Mucosa of descending colon (tissue), 3 donors: ENCODE measurements around the gene NOP53. TPM values are rescaled to one million over a fixed set of nuclear protein-coding genes. Genes with fewer than 3 reads are reported as not detected.
"Not testable (repeated sequence)": the region's sequence is repeated elsewhere in the genome, so short reads cannot be mapped to it uniquely, and the experiment has no call there.

Source experiments
- ATAC-seq: fragments of 200-7000 bp; cut with Tn5 transposase; one replicate; pipeline ENCODE4 v1.9.1; 2020; ENCODE audit warnings: mild to moderate bottlenecking, moderate library complexity
- DNase-seq, 3 donors: peaks; one replicate each; pipeline ENCODE4 v3.0.0-alpha.2; 2020
- H3K36me3 ChIP-seq: fragments of 200-600 bp; one replicate; pipeline ENCODE4 v1.8.0; 2021; ENCODE audit warnings: low read depth, mild to moderate bottlenecking
- H3K4me1 ChIP-seq: fragments of 200-600 bp; one replicate; pipeline ENCODE4 v1.8.0; 2021; ENCODE audit warnings: low read depth, mild to moderate bottlenecking
- H3K4me3 ChIP-seq: fragments of 200-600 bp; one replicate; pipeline ENCODE4 v1.8.0; 2021; ENCODE audit warnings: mild to moderate bottlenecking
- H3K9me3 ChIP-seq: fragments of 200-600 bp; one replicate; pipeline ENCODE4 v1.8.0; 2021; ENCODE audit warnings: mild to moderate bottlenecking
- intact Hi-C, 2 donors: fragments of 100-400 bp; cut with DNase I in 1 of 2; cut with micrococcal nuclease in 1 of 2; formaldehyde crosslinking; loops; one replicate each; pipeline versions ENCODE4 v1.11.0 to v1.11.1; 2022; cut with DNase I, micrococcal nuclease
- total RNA-seq, 3 donors: library from RNA; stranded (reverse); fragmentation: NEBNext Ultra II Directional in 2 of 3; extraction: Animal tissue kit (Norgen Biotek cat#: 25700) in 2 of 3; gene quantifications; one replicate each; pipeline versions ENCODE4 v1.2.1 to v1.2.4, GENCODE V29; 2021 to 2023
- TF ChIP-seq, protein P1 (sequence below): fragments of 200-600 bp; IDR thresholded peaks from one replicate; pipeline ENCODE4 v1.8.0; 2022; ENCODE audit warnings: antibody characterized with exemption, mild to moderate bottlenecking
- donor health status: DM: no; HTN: no; CAD: no; lungs with moderate emphysema.
- donor health status: DM: no; HTN: no; CAD: no.
- donor health status: DM: no; HTN: yes; CAD: no.

Gene NOP53
- total RNA-seq, 3 donors from 2014 or later: 237 to 391 (median 284) TPM

DNA sequence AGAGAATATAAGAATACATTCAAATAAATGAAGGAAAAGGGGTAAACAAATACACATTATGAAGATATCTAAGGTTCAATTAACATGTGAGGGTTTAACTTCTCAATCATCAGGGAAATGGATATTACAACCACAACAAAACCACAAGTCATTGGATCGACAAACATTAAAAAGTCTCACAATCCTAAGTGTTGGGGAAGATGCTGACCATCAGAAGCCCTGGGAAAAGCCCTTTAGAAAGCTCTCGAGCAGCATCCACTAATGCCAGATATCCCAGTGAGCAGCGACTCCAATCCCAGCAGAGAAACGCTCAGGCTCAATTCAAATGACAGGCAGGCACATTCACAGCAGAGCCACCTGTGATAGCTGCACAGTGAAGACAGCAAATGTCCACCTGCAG lies 55.9 kb downstream of the NOP53 start:
- TF ChIP-seq, protein P1, sequence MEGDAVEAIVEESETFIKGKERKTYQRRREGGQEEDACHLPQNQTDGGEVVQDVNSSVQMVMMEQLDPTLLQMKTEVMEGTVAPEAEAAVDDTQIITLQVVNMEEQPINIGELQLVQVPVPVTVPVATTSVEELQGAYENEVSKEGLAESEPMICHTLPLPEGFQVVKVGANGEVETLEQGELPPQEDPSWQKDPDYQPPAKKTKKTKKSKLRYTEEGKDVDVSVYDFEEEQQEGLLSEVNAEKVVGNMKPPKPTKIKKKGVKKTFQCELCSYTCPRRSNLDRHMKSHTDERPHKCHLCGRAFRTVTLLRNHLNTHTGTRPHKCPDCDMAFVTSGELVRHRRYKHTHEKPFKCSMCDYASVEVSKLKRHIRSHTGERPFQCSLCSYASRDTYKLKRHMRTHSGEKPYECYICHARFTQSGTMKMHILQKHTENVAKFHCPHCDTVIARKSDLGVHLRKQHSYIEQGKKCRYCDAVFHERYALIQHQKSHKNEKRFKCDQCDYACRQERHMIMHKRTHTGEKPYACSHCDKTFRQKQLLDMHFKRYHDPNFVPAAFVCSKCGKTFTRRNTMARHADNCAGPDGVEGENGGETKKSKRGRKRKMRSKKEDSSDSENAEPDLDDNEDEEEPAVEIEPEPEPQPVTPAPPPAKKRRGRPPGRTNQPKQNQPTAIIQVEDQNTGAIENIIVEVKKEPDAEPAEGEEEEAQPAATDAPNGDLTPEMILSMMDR: no peak
- H3K9me3 ChIP-seq: no peaks in the 10 kb centered on the region
- no peaks in the 10 kb centered on the region for H3K36me3 ChIP-seq
- ATAC-seq (no peak), DNase-seq (no peak)
- H3K4me3 ChIP-seq: no peak overlapping the region
- intact Hi-C loops: no loop called here
- H3K4me1 ChIP-seq: no peaks in the 10 kb centered on the region

- DNase-seq (no peak), ATAC-seq (no peak)
- Histone ChIP-seq H3K9me3 (no peaks in the 10 kb centered on the region), H3K4me1 (no peaks in the 10 kb centered on the region), H3K4me3 (no peak overlapping the region), H3K36me3 (no peaks in the 10 kb centered on the region)
- TF ChIP-seq, protein P1: no peak
- intact Hi-C loops: no loop called here
These were observed 57.2 kb downstream of the NOP53 start for GRCh38 chr19:47802521-47803043.

DNA sequence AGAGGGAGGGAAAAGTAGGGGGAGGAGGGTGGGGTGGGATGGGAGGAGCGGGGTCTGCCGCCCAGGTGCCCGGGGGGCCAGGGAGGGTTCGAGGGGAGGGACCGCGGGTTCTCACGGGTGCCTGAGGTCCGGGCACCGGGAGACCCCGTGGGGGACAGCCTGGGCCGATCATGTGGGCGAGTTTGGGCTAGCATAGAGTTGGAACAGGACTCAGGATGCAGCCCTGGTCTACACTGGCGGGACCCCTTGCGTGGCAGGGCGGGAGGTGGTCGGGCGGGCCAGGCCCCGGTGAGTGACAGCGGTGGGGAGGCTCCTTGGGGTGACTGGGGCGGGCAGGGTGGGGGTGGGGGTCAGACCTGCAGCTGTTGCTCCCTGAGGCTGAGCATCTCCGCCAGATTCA lies 57.8 kb downstream of the NOP53 start:
- DNase-seq, ATAC-seq, H3K9me3 ChIP-seq, H3K4me1 ChIP-seq, H3K4me3 ChIP-seq, H3K36me3 ChIP-seq, intact Hi-C loops: not testable (repeated sequence)

- H3K4me1 ChIP-seq, intact Hi-C loops, ATAC-seq, DNase-seq, H3K4me3 ChIP-seq, H3K9me3 ChIP-seq, H3K36me3 ChIP-seq: not testable (repeated sequence)
These were observed 58.3 kb downstream of the NOP53 start for GRCh38 chr19:47803671-47804070.

- H3K4me3 ChIP-seq, DNase-seq, H3K9me3 ChIP-seq, intact Hi-C loops, H3K36me3 ChIP-seq, H3K4me1 ChIP-seq, ATAC-seq: not testable (repeated sequence)
These were observed 59.1 kb downstream of the NOP53 start, which contains the start of gene TPRX1 for GRCh38 chr19:47804451-47804850. Gene TPRX1 (minus strand): TSS chr19:47804551. CDS start chr19:47804539, 12 bp downstream.

DNA sequence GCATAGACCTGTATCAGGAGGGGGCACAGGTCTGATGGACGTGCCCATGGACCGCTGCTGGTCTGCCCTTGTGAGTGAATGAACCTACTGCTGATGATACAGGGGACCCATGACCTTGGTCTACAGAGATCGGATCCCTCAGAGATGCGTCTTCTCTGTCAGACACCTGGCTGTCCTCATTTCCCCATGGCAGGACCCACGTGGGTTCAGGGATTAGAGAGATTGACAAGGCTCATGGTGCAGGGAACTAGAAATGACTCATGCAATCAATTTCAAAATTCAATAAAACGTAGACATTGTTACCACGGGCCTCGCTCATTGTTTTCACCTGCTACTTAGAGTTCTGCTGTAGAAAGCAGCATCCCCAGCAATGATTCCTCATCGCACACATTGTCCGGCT lies 60.0 kb downstream of the NOP53 start:
- ATAC-seq (no peak), DNase-seq (no peak)

DNA sequence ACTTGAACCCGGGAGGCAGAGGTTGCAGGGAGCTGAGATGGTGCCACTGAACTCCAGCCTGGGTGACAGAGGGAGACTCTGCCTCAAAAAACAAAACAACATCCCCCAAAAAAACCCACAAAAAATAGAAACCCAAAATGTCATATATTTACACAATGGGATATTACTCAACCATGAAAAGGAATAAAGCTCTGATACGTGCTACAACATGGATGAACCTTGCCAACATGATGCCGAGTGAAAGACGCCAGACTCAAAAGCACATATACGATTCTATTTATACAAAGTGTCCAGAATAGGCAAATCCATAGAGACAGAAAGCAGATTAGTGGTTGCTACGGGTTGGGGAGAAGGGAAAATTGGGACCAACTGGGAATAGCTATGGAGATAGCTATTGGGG lies 61.1 kb downstream of the NOP53 start:
- Histone ChIP-seq H3K4me1 (no peaks in the 10 kb centered on the region), H3K36me3 (no peaks in the 10 kb centered on the region), H3K4me3 (no peak overlapping the region), H3K9me3 (no peaks in the 10 kb centered on the region)
- DNase-seq (no peak), ATAC-seq (no peak)
- intact Hi-C loops: no loop called here
- TF ChIP-seq, protein P1: no peak

More for the DNA sequence above, 60.0 kb downstream of the NOP53 start:
- TF ChIP-seq, protein P1: no peak
- Histone ChIP-seq H3K36me3 (no peaks in the 10 kb centered on the region), H3K9me3 (no peaks in the 10 kb centered on the region), H3K4me1 (no peaks in the 10 kb centered on the region), H3K4me3 (no peak overlapping the region)
- intact Hi-C loops: no loop called here

Other genes with a start within 250 kb of the NOP53 start
- 100 to 1,000 TPM; 109 to 145 (median 124) TPM for gene NAPA, start 230.5 kb upstream of the NOP53 start, total RNA-seq
- under 1 TPM in 1 of 3 donors, not detected in 2; 0.22 TPM for gene ZNF541, start 172.4 kb upstream of the NOP53 start, total RNA-seq
- gene BICRA, start 136.4 kb upstream of the NOP53 start, total RNA-seq: 10 to 100 TPM; 18.1 to 19.7 (median 18.5) TPM
- gene EHD2, start 32.1 kb upstream of the NOP53 start, total RNA-seq: 100 to 1,000 TPM in 1 of 3 donors, 10 to 100 TPM in 2; 10.8 to 108 (median 30.3) TPM
- gene SELENOW, start 33.2 kb downstream of the NOP53 start, total RNA-seq: 100 to 1,000 TPM; 228 to 527 (median 281) TPM
- not detected for gene TPRX1, start 59.0 kb downstream of the NOP53 start, total RNA-seq
- gene CRX, start 76.4 kb downstream of the NOP53 start, total RNA-seq: not detected
- not detected for gene TPRX2, start 113.7 kb downstream of the NOP53 start, total RNA-seq
- 1 to 10 TPM in 1 of 3 donors, under 1 TPM in 1, not detected in 1; 0.67 to 1.3 TPM for gene SULT2A1, start 140.8 kb downstream of the NOP53 start, total RNA-seq
- gene BSPH1, start 246.6 kb downstream of the NOP53 start, total RNA-seq: not detected
- not detected for gene ELSPBP1, start 249.1 kb downstream of the NOP53 start, total RNA-seq